ENCODE results near the gene SLC12A3.

GRCh38 chr16:56870276-56870888 is 5.4 kb downstream of the SLC12A3 start:
- TF ChIP-seq CTCF (IDR thresholded peaks at IDR 0.05; ENCODE audit: poor library complexity) (no peak), EZH2phosphoT487 (IDR thresholded peaks at IDR 0.05; ENCODE audit: low read depth, severe bottlenecking, unreplicated experiment) (no peak), EZH2 (IDR thresholded peaks at IDR 0.05; ENCODE audit: borderline replicate concordance) (no peak)

Measured in hepatocyte (in vitro differentiated cells).